HS-5 (cell line): ENCODE results near the gene JHY.
"Not testable (repeated sequence)": the region's sequence is repeated elsewhere in the genome, so short reads cannot be mapped to it uniquely, and the experiment has no call there.

Experiments used
- DNase-seq: peaks from one replicate; pipeline ENCODE4 v3.0.0-alpha.2; 2012; ENCODE audit warnings: low read depth

JHY gene

GRCh38 chr11:122882189-122882856, at the start of gene JHY:
JHY (plus strand) TSS chr11:122882759; CDS start chr11:122885850, 3,091 bp downstream.
- no peak for DNase-seq

- no peak for DNase-seq
Measured at GRCh38 chr11:122833846-122834464, 48.6 kb upstream of the JHY start.

GRCh38 chr11:122836916-122837315, 45.6 kb upstream of the JHY start:
- no peak for DNase-seq

GRCh38 chr11:122837528-122838346, 44.8 kb upstream of the JHY start:
- DNase-seq, result no peak

- no peak for DNase-seq
Measured at GRCh38 chr11:122843281-122844141, 39.0 kb upstream of the JHY start.

- DNase-seq, result no peak
Measured at GRCh38 chr11:122847466-122847865, 35.1 kb upstream of the JHY start.

GRCh38 chr11:122848186-122848585, 34.4 kb upstream of the JHY start:
- no peak for DNase-seq

- DNase-seq, result no peak
Measured at GRCh38 chr11:122850076-122850631, 32.4 kb upstream of the JHY start.

GRCh38 chr11:122851366-122851966, 31.1 kb upstream of the JHY start:
- DNase-seq, result no peak

GRCh38 chr11:122852074-122852795, 30.3 kb upstream of the JHY start:
- DNase-seq, result no peak

- no peak for DNase-seq
Measured at GRCh38 chr11:122852796-122853160, 29.8 kb upstream of the JHY start.

- DNase-seq, result no peak
Measured at GRCh38 chr11:122853261-122853660, 29.3 kb upstream of the JHY start.

- peak; percentile 60 for DNase-seq
Measured at GRCh38 chr11:122853971-122854446, 28.6 kb upstream of the JHY start.

GRCh38 chr11:122861631-122862030, 20.9 kb upstream of the JHY start:
- no peak for DNase-seq

- no peak for DNase-seq
Measured at GRCh38 chr11:122862091-122862490, 20.5 kb upstream of the JHY start.

- DNase-seq, result not testable (repeated sequence)
Measured at GRCh38 chr11:122863154-122863553, 19.4 kb upstream of the JHY start.

GRCh38 chr11:122863704-122864326, 18.7 kb upstream of the JHY start:
- DNase-seq, result no peak

GRCh38 chr11:122864386-122865115, 18.0 kb upstream of the JHY start:
- no peak for DNase-seq

GRCh38 chr11:122869622-122870021, 12.9 kb upstream of the JHY start:
- no peak for DNase-seq
